BJ (cell line): ENCODE data around the gene FCN1. TPM values are rescaled to one million over a fixed set of nuclear protein-coding genes. Genes with fewer than 3 reads are reported as not detected.

ENCODE experiments used
- CTCF ChIA-PET: fragments of 350-600 bp; formaldehyde crosslinking; extraction: SDS; loops from one replicate; lab custom pipeline; 2021; ENCODE audit warnings: antibody characterized with exemption, inconsistent platforms; lab: Yijun Ruan, JAX
- POLR2A ChIA-PET: fragments of 300-600 bp; sonication (Branson Sonifier 250); formaldehyde crosslinking; extraction: SDS; loops from one replicate; lab custom pipeline; 2021; ENCODE audit warnings: antibody characterized with exemption; lab: Charles Lee
- DNase-seq: peaks from one replicate; pipeline ENCODE4 v3.0.0-alpha.2; 2011; ENCODE audit warnings: low read depth
- H3K27me3 ChIP-seq: 2 replicates; pipeline ENCODE4 v1.6.0; 2011; ENCODE audit warnings: low read length; ENCODE audit not compliant: control insufficient read depth, insufficient read depth
- H3K36me3 ChIP-seq: 2 replicates; pipeline ENCODE4 v1.5.1; 2011; ENCODE audit warnings: low read length; ENCODE audit not compliant: control insufficient read depth, insufficient read depth
- H3K4me3 ChIP-seq: 2 replicates; pipeline ENCODE4 v1.5.1; 2011; ENCODE audit warnings: low read depth, mild to moderate bottlenecking, control low read depth, low read length
- CTCF ChIP-seq: IDR thresholded peaks from 2 replicates; pipeline ENCODE4 v1.5.1; 2011; ENCODE audit warnings: low read depth, mild to moderate bottlenecking, control low read depth, inconsistent platforms, low read length, moderate library complexity; ENCODE audit not compliant: insufficient read depth
- polyA plus RNA-seq: library from polyadenylated mRNA; depleted of rRNA; stranded (reverse); fragments of >200 nt; gene quantifications from 2 replicates; pipeline ENCODE4 v1.2.3, GENCODE V29; 2011

Gene FCN1
- polyA plus RNA-seq, 1 experiment, result not detected

- no peak for TF ChIP-seq CTCF
- no peak overlapping the region for H3K4me3 ChIP-seq
- DNase-seq, result no peak
- ChIA-PET CTCF (no interaction called here), POLR2A (no interaction called here)
- no peaks in the 10 kb centered on the region for H3K36me3 ChIP-seq
- peaks cover 9% of the 10 kb centered on the region for H3K27me3 ChIP-seq
These were observed 31.2 kb downstream of the FCN1 start for GRCh38 chr9:134886413-134886913.

GRCh38 chr9:134885679-134886412 lies 31.9 kb downstream of the FCN1 start:
- DNase-seq, result no peak
- no peak for TF ChIP-seq CTCF
- H3K36me3 ChIP-seq, result no peaks in the 10 kb centered on the region
- H3K27me3 ChIP-seq, result peaks cover 9% of the 10 kb centered on the region
- ChIA-PET CTCF (no interaction called here), POLR2A (no interaction called here)
- H3K4me3 ChIP-seq, result no peak overlapping the region

GRCh38 chr9:134885001-134885678 lies 32.6 kb downstream of the FCN1 start:
- H3K27me3 ChIP-seq, result peaks cover 9% of the 10 kb centered on the region
- CTCF ChIA-PET, result no interaction called here

GRCh38 chr9:134884492-134884891 lies 33.2 kb downstream of the FCN1 start:
- Histone ChIP-seq H3K36me3 (no peaks in the 10 kb centered on the region), H3K4me3 (no peak overlapping the region), H3K27me3 (peaks cover 11% of the 10 kb centered on the region)
- DNase-seq, result no peak
- ChIA-PET CTCF (no interaction called here), POLR2A (no interaction called here)
- TF ChIP-seq CTCF, result no peak

More at GRCh38 chr9:134885001-134885678, 32.6 kb downstream of the FCN1 start:
- no peak overlapping the region for H3K4me3 ChIP-seq
- POLR2A ChIA-PET, result no interaction called here
- no peak for TF ChIP-seq CTCF
- DNase-seq, result no peak
- H3K36me3 ChIP-seq, result no peaks in the 10 kb centered on the region

GRCh38 chr9:134883040-134883782 lies 34.5 kb downstream of the FCN1 start:
- no peak for TF ChIP-seq CTCF
- DNase-seq, result no peak
- CTCF ChIA-PET, result interaction anchor here (0.6 to 1.7 kb wide), 2 partner anchors 10 to 11 kb away, joined by 3 to 4 read pairs; no protein-coding TSS in a partner anchor
- Histone ChIP-seq H3K27me3 (peaks cover 11% of the 10 kb centered on the region), H3K36me3 (no peaks in the 10 kb centered on the region), H3K4me3 (no peak overlapping the region)
- POLR2A ChIA-PET, result no interaction called here
